Activated CD4-positive, CD25-positive, alpha-beta regulatory T cell (primary cell): ENCODE results near the gene IGF1R.
"Not testable (repeated sequence)": the region's sequence is repeated elsewhere in the genome, so short reads cannot be mapped to it uniquely, and the experiment has no call there.

ENCODE experiments used
- DNase-seq, 4 experiments: peaks; one replicate each; lab custom pipeline; 2025; lab: John Stamatoyannopoulos, UW

The IGF1R gene

DNA sequence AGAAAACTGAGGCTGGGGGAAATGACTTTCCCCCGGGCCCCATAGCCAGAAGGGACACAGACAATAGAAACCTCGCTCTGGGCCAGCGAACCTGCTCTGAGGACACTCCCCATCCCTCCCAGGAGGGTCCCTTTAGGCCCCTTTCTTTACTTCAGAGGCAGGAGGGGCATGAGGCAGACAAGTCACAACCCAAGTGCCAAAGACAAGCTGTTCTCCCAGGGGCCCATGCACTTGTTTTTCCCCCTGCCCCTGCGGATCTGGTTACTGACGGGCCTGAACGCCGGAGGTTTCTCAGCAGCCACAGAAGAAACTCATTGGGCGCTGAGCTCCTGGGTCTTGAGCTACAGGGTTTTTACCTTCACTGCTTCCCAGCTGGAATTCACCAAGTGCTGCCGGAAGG, 349.4 kb downstream of the IGF1R start:
- DNase-seq: no peak

DNA sequence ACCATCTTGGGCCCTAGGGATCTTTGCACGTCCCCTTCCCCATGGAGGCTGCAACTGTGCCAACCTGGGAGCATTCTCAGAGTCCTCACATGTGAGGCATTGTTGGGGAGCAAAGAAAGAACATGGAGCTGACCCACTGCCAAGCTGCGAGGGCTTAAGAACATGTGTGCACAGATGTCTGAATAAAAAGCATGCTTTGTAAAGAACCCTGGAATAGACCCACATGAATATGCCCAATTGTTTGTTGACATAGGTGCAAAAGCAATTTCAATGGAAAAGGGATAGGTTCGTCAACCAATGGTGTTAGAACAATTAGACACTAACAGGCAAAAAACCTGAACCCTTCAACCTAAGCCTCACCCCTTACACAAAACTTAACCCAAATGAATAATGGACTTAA, 349.9 kb downstream of the IGF1R start:
- no peak for DNase-seq

DNA sequence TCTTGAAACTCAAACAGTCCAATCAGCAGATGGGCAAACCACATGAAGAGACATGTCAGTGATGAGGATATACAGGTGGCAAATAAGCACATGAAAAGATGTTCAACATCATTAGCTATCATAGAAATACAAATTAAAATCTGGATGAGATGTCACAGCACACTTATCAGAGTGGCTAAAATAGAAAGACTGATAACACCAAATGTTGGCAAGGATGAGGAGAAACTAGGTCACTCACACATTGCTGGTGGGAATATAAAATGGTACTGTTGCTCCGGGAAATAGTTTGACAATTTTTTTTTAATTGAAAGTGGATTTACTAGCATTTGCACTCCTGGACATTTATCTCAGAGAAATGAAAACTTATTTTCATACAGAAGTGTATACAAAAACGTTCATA, 350.9 kb downstream of the IGF1R start:
- no peak for DNase-seq

DNA sequence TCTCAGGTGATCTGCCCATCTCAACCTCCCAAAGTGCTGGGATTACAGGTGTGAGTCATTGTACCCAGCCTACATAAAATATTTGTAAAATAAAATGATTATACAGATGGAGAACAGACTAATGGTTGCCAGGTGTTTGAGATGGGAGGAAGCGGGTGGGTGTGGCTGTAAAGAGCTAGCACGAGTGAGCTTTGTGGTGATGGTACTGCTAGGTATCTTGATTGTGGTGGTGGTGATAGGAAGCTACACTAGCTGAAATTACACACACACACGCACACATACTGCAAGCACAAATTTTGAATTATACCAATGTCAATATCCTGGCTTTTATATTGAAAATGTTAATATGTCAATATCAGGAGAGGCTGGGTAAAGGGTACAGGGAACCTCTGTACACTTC, 353.9 kb downstream of the IGF1R start:
- DNase-seq: no peak

DNA sequence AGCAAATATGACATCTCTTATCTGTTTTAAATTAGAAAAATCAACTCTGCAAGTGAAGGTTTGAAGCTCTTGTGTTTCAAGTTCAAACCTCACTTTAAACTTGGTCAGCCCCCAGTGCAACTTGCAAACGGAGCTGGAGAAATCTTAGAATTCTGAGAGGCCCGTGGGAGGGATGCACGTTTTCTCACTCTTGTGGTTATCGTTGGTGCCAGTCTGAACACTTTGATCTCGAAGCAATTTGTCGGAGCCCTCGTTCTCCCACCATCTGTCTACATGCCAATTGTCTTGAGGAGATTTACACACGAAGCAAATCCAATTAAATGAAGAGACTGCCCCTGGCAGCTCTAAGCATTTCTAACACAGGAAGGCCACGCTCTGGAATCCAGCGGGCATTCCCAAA, 355.0 kb downstream of the IGF1R start:
- not testable (repeated sequence) for DNase-seq

DNA sequence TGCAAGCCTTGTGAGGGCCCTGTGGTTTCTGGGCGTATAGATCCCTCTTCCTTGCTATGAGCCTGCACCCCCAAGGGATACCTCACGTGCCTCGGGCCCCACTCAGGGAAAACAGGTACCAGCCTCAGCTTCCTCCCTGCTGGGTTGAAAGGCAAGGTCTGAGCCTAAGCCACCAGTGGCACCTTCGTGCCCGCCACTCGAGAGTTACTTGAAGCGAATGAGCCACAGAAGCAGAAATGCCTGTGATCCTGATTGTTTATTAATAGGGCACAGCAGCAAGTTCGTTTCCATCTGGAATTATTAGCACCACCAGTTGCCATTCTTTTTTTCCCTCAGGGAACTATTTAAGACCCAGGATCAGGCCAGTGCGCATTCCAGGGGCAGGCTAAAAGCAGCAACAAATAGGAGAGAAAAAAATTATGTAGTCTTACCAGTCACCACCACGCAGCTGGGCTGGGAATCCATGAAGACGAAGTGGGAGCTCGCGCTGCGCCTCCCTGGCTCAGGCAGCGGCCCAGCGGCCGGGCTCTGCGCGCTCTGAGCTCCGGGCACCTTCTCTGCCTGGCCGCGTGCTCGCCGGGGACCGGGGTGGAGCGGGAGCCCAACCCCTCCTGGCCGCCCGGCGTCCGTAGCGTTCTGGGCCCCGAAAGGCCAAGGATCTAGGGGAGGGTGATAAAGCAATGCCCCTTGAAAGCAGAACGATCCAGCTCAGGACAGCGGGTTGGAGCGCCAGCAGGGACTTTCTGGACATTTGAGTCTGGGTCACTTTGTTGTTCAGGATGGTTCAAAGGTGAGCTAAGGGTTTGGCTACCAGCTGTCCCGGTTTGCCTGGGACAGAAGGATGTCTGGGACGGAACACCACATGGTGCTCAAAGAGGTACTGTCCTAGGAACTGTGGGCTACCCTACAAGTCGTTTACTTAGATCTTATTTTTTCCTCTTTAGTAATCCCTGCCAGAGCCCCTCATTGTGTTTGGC, 356.9 kb downstream of the IGF1R start:
- DNase-seq: not testable (repeated sequence)

DNA sequence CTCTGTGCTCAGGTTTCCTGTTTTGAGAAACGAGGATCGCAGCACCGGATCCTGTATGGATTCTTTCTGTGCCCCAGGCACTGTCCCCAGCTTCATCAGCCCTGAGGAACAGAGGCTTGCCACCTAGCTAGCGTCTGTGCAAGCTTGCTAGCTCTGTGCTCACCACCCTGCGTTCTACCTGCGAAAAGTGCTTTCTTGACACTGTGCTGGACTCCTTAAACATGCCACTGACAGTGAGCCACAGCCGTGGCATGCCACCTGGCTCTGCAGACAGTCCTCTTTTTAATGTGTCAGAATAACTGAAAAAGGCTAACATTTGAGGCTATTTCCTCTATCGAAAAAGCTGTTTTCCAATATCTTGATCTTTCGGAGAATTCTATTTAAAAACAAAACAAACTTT, 357.8 kb downstream of the IGF1R start:
- no peak for DNase-seq

DNA sequence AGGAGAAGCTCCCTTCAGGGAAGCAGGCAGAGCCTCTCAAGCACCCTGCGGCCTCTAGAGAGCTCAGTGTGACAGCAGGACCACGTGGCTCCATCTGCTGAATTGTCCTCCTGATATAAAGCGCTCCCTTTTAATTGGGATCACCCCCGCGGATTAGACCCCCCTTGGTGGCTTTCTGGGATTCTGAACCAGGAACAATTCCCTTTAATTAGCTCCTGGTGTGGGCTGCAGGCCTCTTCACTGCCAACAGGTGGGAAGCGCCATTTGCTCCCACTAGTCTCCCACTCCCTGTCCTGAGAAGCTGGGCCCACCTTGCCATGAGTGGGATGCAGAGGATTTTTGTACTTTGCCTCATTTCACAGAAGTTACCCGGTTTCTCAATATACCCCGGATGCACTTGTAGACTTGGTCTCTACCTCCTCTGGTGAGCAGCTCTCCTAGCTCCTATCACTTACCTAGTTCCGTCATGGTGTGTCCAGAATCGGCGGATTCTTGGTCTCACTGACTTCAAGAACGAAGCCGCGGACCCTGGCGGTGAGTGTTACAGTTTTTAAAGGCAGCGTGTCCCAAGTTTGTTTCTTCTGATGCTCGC, 358.7 kb downstream of the IGF1R start:
- DNase-seq: no peak

DNA sequence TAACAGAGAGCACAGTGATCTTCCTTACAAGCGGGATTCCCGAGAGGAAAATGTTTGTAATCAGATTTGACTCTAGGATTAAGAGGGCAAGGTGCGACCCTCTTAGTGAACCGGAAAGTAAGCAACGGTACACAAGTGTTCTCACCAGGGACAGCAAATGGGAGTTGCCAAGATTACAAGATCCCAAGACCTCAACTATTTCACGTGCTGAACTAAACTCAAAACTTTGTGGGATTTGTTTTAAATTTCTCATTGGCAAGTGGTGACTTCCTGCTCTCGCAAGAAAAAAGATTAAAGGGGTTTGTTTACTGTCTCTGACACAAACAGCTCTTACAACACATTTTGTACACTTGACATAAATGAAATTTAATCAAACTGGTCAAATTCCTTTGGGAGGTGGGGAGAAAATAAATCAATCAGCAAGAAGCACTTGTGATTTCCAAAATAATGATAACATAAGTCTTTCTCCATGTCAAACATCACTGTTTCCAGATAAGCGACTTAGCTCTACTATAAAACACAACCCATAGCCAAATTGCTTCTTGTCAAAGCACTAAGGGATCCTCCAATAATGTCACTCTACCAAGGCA, 361.5 kb downstream of the IGF1R start:
- DNase-seq: no peak

DNA sequence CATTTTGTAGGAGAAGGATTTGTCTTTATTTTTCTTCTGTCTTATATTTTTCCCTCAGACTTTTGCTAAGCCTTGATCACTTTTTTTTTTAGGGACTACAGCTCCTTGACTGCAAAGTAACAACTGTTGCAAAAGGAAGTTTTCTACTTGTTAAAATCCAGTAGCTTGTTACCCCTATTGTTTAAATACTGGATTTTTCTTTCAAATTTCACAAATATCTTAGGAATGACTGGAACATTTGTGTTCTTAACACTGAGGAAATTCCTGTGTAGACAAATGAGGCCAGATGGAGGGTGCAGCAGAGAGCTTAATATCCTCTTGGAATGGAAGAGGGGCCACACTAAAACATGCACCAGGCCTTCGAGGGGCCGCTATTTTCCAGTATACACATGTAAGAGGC, 362.4 kb downstream of the IGF1R start:
- DNase-seq: no peak
